Body of pancreas (tissue), 4 donors: ENCODE data around the gene SH2D3A.
A peak's percentile ranks its signal among the peaks of the same experiment; 100 is the strongest.

Experiments used
- POLR2A ChIP-seq, 3 donors: fragments of 450-650 bp; IDR thresholded peaks; one replicate each; pipeline ENCODE4 v1.6.1; 2016; ENCODE audit warnings: antibody characterized with exemption in 3 of 3, mild to moderate bottlenecking in 2 of 3
- TF ChIP-seq, protein P1 (sequence below), 7 experiments: fragments of 450-650 bp in 4 of 7; fragments of 200-600 bp in 3 of 7; sonication (generic) in 3 of 7; IDR thresholded peaks; one replicate each; pipeline ENCODE4 v1.5.1; 2016 to 2019; ENCODE audit warnings: antibody characterized with exemption in 7 of 7

DNA sequence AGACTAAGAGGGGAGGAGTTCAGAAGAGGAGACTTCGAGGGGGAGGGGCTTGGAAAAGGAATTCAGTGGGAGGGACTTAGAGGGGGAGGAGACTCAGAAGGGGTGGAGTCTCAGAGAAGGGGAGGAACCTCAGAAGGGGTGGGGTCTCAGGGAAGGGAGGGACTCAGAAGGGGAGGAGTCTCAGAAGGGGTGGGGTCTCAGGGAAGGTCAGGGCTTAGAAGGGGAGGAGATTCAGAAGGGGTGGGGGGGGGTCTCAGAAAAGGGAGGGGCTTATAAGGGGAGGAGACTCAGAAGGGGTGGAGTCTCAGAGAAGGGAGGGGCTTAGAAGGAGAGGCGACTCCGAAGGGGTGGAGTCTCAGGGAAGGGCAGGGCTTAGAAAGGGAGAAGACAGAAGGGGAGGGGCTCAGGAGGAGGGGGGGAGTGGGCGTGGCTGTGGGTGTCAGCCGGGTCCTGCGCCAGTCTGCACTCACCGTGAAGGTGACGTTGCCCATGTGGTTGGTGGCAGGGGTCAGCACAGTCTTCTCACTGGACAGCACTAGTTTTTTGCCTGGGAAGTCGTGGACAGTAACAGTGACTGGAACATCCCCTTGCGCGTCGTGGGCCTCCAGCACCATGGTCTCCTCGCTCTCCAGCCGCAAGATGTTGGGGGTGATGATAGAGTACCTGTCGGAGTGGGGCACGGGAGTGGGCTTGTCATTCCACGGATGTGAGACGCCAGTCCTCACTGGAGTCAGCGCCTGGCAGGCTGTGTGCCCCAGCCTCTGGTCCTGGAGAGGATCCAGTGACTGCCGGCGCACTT is 48.3 kb downstream of the SH2D3A start:
- TF ChIP-seq, protein P1, sequence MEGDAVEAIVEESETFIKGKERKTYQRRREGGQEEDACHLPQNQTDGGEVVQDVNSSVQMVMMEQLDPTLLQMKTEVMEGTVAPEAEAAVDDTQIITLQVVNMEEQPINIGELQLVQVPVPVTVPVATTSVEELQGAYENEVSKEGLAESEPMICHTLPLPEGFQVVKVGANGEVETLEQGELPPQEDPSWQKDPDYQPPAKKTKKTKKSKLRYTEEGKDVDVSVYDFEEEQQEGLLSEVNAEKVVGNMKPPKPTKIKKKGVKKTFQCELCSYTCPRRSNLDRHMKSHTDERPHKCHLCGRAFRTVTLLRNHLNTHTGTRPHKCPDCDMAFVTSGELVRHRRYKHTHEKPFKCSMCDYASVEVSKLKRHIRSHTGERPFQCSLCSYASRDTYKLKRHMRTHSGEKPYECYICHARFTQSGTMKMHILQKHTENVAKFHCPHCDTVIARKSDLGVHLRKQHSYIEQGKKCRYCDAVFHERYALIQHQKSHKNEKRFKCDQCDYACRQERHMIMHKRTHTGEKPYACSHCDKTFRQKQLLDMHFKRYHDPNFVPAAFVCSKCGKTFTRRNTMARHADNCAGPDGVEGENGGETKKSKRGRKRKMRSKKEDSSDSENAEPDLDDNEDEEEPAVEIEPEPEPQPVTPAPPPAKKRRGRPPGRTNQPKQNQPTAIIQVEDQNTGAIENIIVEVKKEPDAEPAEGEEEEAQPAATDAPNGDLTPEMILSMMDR (IDR thresholded peaks at IDR 0.05), result no peak
- peak in 1 of 3 donors; percentile 29 for TF ChIP-seq POLR2A (IDR thresholded peaks at IDR 0.05)
